SKM-1 treated with dmso at 0.1 percent for 144 hours (cell line): Measurements from ENCODE around the gene IQSEC1.

ENCODE experiments used
- DNase-seq: peaks from one replicate; lab custom pipeline; 2025; ENCODE audit not compliant: unreplicated experiment; lab: John Stamatoyannopoulos, UW

IQSEC1 gene

DNA sequence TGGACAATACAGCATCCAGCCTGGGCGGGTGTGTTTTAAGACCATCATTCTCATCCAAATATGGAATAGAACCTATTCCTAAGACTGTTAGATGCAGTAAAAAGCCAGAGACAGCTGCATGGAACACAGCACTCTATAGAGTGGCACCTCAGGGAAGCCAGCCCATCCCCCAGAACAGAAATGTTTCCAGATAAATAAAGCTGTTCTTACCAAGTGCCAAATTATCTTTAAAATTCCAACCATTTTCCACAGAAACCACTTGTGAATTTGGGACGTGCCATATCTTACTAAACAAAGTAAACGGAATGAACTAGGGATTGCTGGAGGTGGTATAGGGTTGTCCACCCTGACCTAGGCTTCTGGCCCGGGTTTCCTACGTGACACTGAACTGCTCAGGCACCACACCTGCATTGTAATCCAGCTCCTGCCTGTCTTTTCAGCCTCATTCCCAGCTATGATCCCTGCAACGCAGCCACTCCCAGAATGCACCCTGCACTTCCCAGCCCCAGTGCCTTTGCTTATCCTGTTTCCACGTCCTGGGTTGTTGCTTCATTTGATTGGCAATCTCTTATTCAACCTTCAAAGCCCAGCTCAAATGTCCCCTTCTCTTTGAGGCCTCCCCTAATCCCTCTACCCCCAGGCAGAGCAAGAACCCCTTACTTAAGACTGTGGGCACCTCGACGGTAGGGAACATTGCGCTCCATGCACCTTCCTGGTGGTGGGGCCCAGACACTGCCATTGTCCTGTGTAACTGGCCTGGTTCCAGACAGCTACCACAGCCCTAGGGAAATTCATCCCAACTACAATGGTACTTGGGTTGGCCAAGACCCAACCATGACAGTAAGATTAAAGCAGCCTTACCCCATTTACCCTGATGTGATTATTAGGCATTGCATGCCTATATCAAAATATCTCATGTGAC lies 100.2 kb downstream of the IQSEC1 start:
- no peak for DNase-seq

DNA sequence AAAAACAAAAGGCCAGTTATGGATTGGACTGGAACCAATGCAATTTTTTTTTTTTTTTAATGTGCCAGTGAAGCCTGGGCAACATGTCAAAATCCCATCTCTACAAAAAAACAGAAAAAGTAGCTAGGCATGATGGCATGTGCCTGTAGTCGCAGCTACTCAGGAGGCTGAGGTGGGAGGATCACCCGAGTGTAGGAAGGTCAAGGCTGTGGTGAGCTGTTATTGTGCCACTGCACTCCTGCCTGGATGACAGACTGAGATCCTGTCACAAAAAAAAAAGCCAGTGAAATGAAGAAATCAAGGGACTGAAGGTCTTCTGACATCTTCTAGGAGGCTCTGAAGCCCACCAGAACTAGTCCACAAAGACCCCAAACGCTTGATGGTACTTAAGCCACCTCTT lies 101.2 kb downstream of the IQSEC1 start:
- no peak for DNase-seq

DNA sequence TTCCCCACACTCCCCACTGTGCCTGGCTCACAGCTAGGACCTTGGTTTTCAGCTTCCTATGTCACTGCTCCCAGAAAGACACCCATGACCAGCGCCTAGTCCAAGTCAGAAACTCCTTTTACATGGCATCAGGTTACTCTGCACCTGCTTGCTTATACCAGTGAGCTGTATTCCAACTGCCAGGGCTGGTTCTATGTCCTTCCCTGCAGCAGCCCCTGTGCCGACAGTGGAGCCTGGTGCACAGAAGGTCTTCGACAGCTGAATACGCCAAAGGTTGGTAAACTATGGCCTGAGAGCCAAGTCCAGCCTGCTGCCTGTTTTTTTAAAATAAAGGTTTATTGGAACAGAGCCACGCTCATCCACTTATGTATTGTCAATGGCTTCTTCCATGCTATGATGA lies 102.5 kb downstream of the IQSEC1 start:
- no peak for DNase-seq

DNA sequence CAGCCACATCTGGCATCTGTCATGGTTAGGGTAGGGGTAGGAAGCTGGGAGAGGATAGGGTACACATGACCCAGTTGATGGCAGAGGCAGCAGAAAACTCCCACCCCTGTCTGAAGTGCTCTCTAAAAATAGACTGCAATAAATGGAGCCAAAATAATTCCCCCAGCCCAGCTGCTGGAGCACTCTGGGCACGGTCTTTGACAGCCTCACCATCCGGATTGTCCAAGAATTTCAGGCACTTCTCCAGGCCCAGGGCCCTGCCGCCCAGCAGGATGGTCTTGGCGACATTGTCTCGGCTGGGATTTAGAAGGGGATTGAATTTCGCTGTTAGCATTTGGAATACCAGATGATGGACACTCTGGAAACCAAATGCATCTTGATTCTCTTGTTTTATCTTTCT lies 103.7 kb downstream of the IQSEC1 start:
- DNase-seq = no peak

DNA sequence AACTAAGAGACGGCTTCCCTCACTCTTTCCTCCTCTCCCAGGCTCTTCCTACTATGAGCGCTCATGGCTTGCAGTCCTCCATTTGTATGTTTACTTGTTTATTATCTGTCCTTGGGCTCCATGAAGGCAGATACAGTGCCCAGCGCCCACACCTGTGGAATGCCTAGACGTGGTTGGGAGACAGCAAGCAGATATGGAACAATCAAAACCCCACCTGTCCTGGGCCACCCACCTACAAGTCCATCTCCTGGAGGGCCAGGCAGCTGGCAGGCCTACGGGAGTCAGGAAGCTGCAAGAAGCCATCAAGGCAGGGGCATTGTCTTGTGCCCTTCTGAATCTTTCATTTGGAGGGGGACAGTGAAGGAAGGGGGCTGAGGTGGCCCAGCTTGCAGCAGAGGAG lies 104.7 kb downstream of the IQSEC1 start:
- DNase-seq = no peak

DNA sequence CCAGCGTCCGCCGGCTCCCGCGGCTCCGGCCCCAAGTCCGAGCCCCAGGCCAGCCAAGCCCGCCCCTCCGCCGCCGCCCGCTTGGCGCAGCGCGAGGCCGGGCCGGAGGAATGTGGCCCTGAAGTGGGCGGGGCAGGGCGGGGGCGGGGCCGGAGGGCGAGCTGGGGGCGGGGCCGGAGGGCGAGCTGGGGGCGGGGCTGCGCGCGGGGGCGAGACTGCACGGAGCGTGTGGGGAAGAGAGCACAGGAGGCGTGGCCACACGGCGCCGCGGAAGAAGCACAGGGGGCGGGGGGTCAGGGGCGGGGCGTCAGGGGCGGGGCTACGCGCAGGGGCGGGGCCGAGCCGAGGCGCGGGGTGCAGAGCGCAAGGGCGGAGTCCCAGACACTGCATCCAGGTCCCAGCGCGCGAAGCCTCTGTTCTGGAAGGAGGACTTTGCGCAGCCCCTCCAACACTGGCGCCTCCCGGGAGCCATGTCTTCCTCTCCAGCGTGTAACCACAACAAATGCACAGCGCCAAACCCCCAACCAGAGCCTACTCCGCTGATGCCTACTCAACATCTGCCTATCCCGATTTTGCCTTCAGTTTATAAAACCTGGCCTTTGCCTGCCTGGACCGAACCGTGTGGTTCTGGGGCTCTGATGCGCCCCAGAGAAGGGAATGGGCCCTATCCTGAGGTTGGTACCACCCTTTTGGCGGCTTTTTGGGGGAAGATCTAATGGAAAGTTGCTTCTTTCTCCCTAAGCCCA lies 105.5 kb downstream of the IQSEC1 start:
- DNase-seq = peak; percentile 84

DNA sequence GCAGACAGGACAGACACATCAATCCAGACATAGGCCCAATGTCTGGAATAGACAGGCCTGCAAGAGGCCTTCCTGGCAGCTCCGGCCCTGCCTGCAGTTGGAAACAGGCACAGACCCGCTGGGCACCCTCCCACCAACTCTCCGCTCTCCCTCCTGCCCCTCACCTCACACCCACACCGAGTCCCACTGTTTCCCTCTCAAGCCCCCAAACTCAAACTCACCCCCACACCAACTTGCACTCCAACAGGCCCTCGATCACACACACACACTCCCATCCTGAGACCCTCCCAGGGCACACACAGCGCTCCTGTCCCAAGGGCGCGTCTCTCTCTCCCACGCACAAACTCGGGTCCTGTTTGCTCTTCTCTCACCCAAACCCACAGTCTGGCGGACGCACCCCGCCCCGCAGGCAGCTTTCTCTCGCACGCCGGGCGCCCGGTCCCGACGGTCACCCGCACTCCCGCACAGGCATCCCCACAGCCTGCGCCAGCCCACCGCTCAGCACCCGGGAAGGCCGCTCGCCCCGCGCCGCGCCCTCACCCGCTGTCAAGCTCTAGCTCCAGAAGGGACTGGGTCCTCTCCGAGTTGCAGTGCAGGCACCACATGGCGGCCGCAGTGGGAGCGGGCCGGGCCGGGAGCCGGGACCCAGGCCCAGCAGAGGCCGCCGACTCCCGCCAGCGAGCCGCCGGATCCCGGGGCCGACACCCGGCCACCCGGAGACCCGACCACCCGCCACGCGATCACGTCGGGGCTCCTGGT lies 106.2 kb downstream of the IQSEC1 start:
- DNase-seq = no peak

DNA sequence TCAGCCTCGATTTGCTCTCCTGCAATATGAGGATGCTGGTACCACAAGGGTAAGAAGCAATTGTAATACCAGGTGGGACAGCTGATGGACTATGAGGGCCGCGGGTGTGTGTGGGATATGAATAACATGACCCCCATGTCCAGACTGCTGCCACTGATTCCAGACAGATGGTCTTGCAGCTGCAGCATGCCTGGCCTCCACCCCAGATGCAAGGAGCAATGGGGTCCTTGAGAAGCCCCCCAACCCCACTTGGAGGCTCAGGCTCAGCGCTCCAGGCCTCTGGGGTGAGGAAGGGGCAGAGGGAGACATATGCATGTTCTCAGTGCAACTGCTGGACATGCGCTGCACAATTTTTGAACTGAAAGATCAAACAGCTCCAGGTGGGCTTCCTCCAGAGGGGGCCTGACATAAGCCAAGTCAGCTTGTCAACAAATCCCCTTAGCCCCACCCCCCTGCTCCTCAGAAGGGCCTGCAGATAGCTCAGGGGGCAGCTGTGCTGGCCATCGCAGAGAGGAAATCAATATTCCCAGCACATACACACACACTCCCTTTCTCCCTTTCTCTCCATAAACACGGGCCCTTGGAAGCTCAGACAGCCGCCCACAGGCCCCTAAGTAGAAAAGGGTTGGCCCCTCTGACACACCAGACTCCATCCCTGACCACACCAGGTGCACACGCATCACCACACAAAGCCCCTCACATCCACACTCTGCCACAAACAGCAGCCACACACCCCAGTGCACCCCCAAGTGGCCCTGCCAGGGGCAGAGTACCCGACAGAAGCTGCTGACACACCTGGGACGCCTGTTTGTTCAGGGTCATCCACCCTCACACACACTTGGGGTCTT lies 107.0 kb downstream of the IQSEC1 start:
- DNase-seq = no peak

DNA sequence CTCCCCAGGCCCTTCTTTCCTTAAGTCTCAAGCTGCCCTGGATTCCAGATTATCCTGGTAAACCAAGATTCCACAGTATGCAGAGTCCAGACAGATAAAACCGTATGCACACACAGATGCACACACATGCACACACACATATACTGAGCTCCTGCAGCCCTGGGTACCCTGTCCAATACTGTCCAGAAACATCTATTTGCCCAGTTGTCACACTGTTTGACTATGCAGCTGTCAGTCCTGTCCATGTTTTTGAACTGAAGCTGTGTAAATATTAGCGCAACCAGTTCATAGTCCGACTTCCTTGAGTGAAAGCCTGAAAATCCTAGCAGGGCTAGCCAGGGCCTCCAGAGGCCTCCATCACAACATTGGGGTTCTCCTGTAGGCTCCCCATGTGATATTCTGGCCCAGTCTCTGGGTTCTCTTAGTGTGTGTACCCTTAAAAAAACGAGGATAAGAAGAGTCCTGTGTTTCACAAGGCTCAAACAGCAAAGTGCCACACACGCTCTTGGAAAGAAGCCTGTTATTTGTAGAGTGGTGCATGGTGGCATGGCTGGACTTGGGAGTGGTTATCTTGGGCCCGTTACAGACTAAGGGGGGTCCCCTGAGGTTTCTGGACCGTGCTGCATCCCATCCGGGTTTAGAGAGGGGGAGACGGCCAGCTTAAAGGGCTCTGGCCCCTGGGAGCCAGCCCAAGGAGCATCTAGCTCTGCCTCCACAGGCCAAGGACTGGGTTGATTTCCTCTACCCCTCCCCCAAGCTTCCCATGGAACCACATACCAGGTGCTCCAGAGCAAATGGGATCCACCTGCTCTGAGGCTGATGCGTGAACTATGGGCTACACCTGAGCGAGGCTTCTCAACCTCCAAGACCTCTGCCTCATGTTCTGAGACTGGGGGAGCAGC lies 108.3 kb downstream of the IQSEC1 start:
- no peak for DNase-seq

DNA sequence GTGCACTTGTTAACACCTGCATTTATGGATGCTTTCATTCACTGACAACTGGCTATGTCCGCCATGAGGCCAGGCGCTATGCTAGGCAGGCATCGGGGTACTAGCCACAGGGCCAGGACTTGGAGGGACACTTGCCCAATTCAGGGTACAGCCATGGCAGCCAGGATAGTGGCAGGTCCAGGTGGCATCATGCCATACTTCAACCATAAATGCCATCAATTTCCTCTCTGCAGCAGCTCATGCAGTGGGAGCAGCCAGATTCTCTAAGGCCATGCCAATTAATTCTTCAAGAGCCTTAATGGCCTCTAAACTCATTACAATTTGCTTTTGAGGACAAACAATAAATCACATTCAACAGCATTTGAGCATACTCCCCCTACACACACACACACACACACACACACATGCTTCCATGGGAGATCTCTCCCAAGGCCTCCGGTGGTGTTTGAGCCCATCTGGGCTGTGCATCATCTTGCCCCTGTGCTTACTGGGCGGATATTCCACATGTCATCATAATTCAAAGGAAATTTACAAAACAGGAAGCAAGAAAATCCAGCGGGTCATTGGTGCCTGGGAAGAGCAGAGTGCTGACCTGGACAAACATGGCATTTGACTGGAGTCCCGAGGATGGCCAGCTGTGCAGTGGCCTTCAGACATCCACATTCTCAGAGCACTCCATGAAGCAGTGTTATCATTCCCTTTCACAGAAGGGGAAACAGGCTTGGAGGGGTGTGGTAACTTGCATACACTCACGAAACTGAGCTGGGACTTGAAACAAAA lies 109.1 kb downstream of the IQSEC1 start:
- no peak for DNase-seq

DNA sequence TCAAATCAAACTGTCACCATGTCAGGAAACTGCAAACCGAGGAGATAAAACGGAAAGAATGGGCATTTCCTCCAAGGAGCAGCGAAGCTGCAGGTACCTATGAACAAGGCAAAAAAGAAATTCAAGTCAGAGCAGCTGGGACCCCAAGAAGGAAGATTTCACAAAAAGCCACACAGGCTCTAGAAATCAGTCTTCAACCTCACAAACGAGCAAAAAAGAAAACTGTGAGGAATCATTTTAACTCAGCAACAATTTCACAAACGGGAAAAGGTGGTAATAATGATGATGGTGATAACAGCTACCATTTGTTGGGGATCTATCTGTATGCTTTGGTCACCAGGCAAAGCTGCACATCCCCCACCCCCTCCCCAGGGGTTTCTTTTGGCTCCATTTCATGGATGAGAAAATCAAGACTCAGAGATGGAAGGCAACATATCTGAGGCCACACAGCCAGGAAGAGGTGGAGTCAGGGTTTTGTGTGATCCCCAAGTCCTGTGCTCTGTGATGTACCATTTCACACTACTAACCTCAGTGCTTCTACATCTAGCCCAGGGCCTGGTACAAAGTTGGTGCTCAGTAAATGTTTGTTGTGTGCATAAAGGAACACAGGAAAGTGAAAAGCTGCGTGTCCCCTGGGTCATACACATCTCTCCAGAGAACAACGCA lies 109.9 kb downstream of the IQSEC1 start:
- DNase-seq = no peak

DNA sequence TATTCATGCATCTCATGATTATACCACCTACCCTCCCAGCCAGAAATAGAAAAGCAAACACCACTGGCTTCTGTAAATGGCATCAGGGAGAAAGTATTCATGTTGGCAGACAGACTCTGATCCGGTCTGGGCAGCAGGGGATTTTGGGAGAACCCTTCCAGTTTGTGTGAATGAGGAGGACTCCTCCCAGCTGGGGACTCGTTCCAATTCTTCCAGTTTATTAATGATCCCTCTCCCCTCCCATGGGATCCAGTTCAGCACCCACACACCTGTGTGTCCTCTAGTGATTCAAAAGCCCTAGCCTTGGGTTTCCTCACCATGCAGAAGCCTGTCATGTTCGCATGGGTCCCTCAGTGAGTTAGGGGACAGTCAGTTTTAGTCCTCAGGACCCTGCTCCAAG lies 110.9 kb downstream of the IQSEC1 start:
- no peak for DNase-seq

DNA sequence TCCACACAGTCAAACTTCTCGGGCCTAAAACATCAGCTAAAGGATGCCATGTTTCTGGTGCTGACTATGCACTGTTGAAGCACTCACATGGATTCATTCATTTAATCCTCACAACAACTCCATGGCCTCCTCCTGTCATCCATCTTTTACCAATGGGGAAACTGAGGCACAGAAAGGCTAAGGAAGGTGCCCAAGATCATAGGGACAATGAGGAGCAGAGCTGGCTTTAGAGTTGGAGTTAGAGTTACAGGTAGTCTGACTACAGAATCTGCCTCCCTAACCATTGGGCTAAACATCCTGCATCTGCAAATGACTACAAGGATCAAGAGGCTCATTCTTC lies 111.6 kb downstream of the IQSEC1 start:
- no peak for DNase-seq

DNA sequence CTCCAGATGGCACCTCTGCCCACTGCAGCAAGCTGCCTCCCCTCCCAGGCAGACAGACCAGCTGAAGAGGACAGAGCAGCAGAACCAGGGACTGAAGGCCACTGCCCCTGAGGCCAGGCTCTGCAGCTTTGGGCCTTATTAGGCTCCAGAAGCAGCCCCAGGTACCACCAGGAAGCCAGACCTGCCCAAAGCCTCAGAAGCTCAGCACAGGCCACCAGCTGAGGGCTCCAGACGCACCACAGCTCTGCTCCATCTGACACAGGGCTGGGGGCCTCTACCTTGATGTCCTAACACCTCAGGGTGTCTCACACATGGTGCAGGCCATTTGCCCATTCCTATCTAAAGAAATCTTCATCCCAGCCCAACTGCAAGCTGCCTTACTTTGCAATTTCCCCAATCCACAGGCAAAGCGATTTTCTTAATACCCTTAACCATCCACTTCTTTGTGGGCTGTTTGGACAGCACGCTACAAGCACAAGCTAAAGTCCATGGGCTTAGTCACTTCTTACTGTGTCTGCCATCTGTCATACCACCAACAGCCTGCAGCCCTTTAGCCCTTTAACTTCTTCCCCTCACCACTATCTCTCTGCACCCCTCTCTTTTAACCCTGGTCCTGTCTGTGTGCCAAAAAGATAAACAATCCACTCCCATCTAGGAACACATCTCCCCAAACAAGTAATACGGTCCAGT lies 112.1 kb downstream of the IQSEC1 start:
- DNase-seq = no peak

DNA sequence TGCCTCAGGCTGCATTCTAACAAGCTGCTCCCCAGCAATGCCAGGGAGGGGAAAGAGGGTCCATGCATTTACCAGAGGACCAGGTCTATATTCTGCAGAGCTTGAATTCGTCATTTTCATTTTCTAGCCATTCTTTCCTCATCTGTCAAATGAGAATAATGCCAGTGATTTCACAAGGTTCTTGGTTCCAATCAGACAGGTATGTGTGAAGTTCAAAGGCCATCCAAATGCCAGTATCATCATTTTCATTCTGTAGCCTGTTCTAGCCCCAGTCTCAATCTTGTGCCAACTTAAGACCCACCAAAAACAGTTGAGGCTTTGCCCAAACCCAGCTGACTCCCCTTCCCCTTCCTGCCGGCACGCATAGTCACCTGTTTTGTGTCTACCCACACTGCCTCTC lies 112.7 kb downstream of the IQSEC1 start:
- DNase-seq = no peak

DNA sequence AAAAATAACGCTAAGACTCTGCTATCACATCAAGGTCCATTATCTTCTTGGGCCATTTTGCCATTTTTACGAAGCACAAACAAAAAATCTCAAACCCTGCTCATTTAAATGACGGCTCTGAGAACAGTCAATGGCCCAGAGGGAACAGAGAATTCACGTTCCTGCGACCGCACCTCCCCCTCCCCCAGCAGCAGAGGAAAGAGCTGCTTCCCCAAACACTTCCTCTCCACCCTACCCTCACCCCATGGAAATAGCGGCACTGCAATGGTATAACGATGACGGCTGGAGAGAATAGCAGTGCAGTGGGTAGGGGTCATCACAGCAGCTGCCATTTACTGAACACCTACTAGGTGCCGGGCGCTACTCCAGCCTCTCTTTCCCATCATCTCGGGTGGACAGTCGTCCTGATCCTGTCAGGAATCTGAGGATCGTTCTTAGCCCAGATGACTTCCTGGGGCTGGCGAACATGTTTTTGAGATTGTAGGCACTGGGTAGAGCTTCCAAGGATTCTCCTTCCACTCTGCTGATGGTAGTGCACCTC lies 113.3 kb downstream of the IQSEC1 start:
- DNase-seq = peak; percentile 76

DNA sequence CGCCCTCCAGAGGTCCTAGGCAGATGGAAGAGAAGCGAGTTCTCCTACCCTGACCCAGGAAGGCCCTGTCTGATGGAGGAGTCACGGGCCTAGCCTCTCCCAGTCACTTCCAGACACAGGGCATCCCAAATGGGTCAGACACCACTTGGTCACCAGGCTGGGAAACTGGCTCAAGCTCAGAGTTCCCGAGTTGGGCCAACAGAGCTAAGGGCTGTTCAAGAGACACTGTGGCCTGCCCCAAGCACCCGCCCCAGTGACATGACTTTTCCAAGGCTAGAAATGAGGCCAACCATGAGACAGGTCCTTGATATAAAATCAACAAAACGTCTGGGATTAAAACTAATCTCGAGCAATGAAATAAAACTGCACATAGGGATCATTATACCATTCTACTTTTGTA lies 113.8 kb downstream of the IQSEC1 start:
- no peak for DNase-seq
